ENCODE measurements around the gene BAMBI.

The BAMBI gene

GRCh38 chr10:28709001-28709710 is 31.8 kb downstream of the BAMBI start:
- no peak for DNase-seq

- DNase-seq: no peak
These were observed 33.0 kb downstream of the BAMBI start for GRCh38 chr10:28710202-28710886.

GRCh38 chr10:28711041-28711440 is 33.7 kb downstream of the BAMBI start:
- no peak for DNase-seq

GRCh38 chr10:28711776-28712175 is 34.5 kb downstream of the BAMBI start:
- no peak for DNase-seq

GRCh38 chr10:28713626-28714352 is 36.5 kb downstream of the BAMBI start:
- DNase-seq: no peak

- DNase-seq: no peak
These were observed 37.2 kb downstream of the BAMBI start for GRCh38 chr10:28714401-28715053.

- DNase-seq: no peak
These were observed 37.9 kb downstream of the BAMBI start for GRCh38 chr10:28715246-28715645.

- no peak for DNase-seq
These were observed 38.4 kb downstream of the BAMBI start for GRCh38 chr10:28715757-28716156.

- DNase-seq: no peak
These were observed 39.4 kb downstream of the BAMBI start for GRCh38 chr10:28716748-28717147.

- DNase-seq: no peak
These were observed 40.4 kb downstream of the BAMBI start for GRCh38 chr10:28717656-28718201.

- no peak for DNase-seq
These were observed 42.6 kb downstream of the BAMBI start for GRCh38 chr10:28719789-28720436.

GRCh38 chr10:28721318-28721951 is 44.1 kb downstream of the BAMBI start:
- no peak for DNase-seq

- DNase-seq: peak; percentile 60
These were observed 44.9 kb downstream of the BAMBI start for GRCh38 chr10:28722065-28722803.

GRCh38 chr10:28728366-28728765 is 51.0 kb downstream of the BAMBI start:
- no peak for DNase-seq

GRCh38 chr10:28730031-28730778 is 52.9 kb downstream of the BAMBI start:
- no peak for DNase-seq

- DNase-seq: no peak
These were observed 54.8 kb downstream of the BAMBI start for GRCh38 chr10:28732091-28732490.
